Liver (tissue), 3 donors: ENCODE data around the gene LSR.

ENCODE experiments used
- EGR1 ChIP-seq, 2 donors: IDR thresholded peaks; 2 replicates each; pipeline ENCODE4 v1.6.1; 2016 to 2018; ENCODE audit warnings: antibody characterized with exemption in 2 of 2, low read depth in 2 of 2
- FOXA1 ChIP-seq: IDR thresholded peaks from 2 replicates; pipeline ENCODE4 v1.6.1; 2016; ENCODE audit warnings: antibody characterized with exemption
- FOXA2 ChIP-seq: IDR thresholded peaks from 2 replicates; pipeline ENCODE4 v1.6.1; 2016; ENCODE audit warnings: antibody characterized with exemption
- GABPA ChIP-seq, 2 donors: IDR thresholded peaks in 1 of 2; conservative IDR thresholded peaks in 1 of 2; 2 replicates each; pipeline ENCODE4 v1.6.1; 2016; ENCODE audit warnings: antibody characterized with exemption in 2 of 2, mild to moderate bottlenecking in 1 of 2, moderate library complexity in 1 of 2
- JUND ChIP-seq, 2 donors: IDR thresholded peaks; 2 replicates each; pipeline ENCODE4 v1.6.1; 2016; ENCODE audit warnings: antibody characterized with exemption in 2 of 2
- RAD21 ChIP-seq, 2 donors: IDR thresholded peaks; 2 replicates each; pipeline ENCODE4 v1.6.1; 2016; ENCODE audit warnings: antibody characterized with exemption in 2 of 2, mild to moderate bottlenecking in 2 of 2
- SP1 ChIP-seq: IDR thresholded peaks from 2 replicates; pipeline ENCODE4 v1.6.1; 2018; ENCODE audit warnings: antibody characterized with exemption, mild to moderate bottlenecking
- TAF1 ChIP-seq: conservative IDR thresholded peaks from 2 replicates; pipeline ENCODE4 v1.6.1; 2016; ENCODE audit warnings: antibody characterized with exemption, mild to moderate bottlenecking
- YY1 ChIP-seq: IDR thresholded peaks from 2 replicates; pipeline ENCODE4 v1.6.1; 2016; ENCODE audit warnings: antibody characterized with exemption, mild to moderate bottlenecking
- TF ChIP-seq, protein P1 (sequence below): IDR thresholded peaks from 2 replicates; pipeline ENCODE4 v1.6.1; 2016; ENCODE audit warnings: antibody characterized with exemption
- TF ChIP-seq, protein P2 (sequence below): fragments of 150-350 bp; IDR thresholded peaks from 2 replicates; pipeline ENCODE4 v1.5.1; 2017; ENCODE audit warnings: improper control_type of control experiment, low read depth, low read length; ENCODE audit not compliant: missing input control
- TF ChIP-seq, protein P3 (sequence below): IDR thresholded peaks from 2 replicates; pipeline ENCODE4 v1.6.1; 2016; ENCODE audit warnings: antibody characterized with exemption, mild to moderate bottlenecking
- TF ChIP-seq, protein P4 (sequence below): IDR thresholded peaks from 2 replicates; pipeline ENCODE4 v1.6.1; 2016; ENCODE audit warnings: antibody characterized with exemption
- TF ChIP-seq, protein P5 (sequence below): IDR thresholded peaks from 2 replicates; pipeline ENCODE4 v1.6.1; 2016; ENCODE audit warnings: antibody characterized with exemption
- donor health status: healthy.
- donor health status: healthy.

DNA sequence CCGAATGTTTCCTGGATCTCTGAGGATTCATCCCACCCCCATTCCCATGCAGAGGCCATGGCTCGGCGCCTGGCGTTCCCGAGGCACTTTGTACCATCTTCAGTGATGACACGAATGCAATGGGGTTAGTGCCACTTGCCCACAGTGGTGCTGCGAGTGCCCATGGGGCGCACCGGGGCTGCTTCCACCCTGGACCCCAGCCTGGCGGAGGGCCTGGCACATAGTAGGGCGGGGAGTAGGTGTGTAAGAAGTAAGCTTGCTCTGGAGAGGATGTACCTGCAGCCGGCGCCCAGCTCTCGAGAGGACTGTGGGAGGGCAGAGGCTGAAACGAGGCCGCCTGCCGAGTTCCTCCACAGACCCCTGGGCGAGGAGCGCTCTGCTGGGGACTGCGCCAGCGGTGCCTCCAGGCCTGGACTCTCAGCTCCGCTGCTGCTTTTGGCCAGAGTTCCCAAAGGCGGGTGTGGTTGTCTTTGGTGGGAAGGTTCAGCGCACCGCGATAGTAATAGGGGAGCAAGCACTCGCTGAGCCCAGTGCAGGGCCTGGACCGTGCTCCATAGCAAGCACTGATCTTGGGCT lies 28.0 kb downstream of the LSR start:
- no peak for TF ChIP-seq JUND (IDR thresholded peaks at IDR 0.05)
- TF ChIP-seq, protein P1, sequence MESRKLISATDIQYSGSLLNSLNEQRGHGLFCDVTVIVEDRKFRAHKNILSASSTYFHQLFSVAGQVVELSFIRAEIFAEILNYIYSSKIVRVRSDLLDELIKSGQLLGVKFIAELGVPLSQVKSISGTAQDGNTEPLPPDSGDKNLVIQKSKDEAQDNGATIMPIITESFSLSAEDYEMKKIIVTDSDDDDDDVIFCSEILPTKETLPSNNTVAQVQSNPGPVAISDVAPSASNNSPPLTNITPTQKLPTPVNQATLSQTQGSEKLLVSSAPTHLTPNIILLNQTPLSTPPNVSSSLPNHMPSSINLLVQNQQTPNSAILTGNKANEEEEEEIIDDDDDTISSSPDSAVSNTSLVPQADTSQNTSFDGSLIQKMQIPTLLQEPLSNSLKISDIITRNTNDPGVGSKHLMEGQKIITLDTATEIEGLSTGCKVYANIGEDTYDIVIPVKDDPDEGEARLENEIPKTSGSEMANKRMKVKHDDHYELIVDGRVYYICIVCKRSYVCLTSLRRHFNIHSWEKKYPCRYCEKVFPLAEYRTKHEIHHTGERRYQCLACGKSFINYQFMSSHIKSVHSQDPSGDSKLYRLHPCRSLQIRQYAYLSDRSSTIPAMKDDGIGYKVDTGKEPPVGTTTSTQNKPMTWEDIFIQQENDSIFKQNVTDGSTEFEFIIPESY = no peak
- no peak for TF ChIP-seq FOXA1
- TF ChIP-seq, protein P2, sequence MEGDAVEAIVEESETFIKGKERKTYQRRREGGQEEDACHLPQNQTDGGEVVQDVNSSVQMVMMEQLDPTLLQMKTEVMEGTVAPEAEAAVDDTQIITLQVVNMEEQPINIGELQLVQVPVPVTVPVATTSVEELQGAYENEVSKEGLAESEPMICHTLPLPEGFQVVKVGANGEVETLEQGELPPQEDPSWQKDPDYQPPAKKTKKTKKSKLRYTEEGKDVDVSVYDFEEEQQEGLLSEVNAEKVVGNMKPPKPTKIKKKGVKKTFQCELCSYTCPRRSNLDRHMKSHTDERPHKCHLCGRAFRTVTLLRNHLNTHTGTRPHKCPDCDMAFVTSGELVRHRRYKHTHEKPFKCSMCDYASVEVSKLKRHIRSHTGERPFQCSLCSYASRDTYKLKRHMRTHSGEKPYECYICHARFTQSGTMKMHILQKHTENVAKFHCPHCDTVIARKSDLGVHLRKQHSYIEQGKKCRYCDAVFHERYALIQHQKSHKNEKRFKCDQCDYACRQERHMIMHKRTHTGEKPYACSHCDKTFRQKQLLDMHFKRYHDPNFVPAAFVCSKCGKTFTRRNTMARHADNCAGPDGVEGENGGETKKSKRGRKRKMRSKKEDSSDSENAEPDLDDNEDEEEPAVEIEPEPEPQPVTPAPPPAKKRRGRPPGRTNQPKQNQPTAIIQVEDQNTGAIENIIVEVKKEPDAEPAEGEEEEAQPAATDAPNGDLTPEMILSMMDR = no peak
- no peak for TF ChIP-seq TAF1
- TF ChIP-seq, protein P3, sequence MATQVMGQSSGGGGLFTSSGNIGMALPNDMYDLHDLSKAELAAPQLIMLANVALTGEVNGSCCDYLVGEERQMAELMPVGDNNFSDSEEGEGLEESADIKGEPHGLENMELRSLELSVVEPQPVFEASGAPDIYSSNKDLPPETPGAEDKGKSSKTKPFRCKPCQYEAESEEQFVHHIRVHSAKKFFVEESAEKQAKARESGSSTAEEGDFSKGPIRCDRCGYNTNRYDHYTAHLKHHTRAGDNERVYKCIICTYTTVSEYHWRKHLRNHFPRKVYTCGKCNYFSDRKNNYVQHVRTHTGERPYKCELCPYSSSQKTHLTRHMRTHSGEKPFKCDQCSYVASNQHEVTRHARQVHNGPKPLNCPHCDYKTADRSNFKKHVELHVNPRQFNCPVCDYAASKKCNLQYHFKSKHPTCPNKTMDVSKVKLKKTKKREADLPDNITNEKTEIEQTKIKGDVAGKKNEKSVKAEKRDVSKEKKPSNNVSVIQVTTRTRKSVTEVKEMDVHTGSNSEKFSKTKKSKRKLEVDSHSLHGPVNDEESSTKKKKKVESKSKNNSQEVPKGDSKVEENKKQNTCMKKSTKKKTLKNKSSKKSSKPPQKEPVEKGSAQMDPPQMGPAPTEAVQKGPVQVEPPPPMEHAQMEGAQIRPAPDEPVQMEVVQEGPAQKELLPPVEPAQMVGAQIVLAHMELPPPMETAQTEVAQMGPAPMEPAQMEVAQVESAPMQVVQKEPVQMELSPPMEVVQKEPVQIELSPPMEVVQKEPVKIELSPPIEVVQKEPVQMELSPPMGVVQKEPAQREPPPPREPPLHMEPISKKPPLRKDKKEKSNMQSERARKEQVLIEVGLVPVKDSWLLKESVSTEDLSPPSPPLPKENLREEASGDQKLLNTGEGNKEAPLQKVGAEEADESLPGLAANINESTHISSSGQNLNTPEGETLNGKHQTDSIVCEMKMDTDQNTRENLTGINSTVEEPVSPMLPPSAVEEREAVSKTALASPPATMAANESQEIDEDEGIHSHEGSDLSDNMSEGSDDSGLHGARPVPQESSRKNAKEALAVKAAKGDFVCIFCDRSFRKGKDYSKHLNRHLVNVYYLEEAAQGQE = no peak
- no peak for TF ChIP-seq EGR1 (IDR thresholded peaks at IDR 0.05; ENCODE audit: low read depth in 2 of 2)
- TF ChIP-seq SP1 = no peak
- TF ChIP-seq RAD21 (IDR thresholded peaks at IDR 0.05) = no peak
- TF ChIP-seq FOXA2 = no peak
- TF ChIP-seq YY1 = no peak
- TF ChIP-seq, protein P4, sequence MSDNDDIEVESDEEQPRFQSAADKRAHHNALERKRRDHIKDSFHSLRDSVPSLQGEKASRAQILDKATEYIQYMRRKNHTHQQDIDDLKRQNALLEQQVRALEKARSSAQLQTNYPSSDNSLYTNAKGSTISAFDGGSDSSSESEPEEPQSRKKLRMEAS = no peak
- TF ChIP-seq GABPA (IDR thresholded peaks at IDR 0.05 in 1 of 2, conservative IDR thresholded peaks at IDR 0.05 in 1 of 2) = no peak
- TF ChIP-seq, protein P5, sequence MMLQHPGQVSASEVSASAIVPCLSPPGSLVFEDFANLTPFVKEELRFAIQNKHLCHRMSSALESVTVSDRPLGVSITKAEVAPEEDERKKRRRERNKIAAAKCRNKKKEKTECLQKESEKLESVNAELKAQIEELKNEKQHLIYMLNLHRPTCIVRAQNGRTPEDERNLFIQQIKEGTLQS = no peak
